GM23338 (cell line): Measurements from ENCODE around the gene RGS6. TPM values are rescaled to one million over a fixed set of nuclear protein-coding genes. Genes with fewer than 3 reads are reported as not detected.

ENCODE experiments used
- ATAC-seq: fragments of 200-7000 bp; cut with Tn5 transposase; 3 replicates; pipeline ENCODE4 v1.9.1; 2020
- DNase-seq: peaks from one replicate; pipeline ENCODE4 v3.0.0-alpha.2; 2015; ENCODE audit warnings: low spot score
- H2AFZ ChIP-seq: fragments of 200-600 bp; sonication (generic); 2 replicates; pipeline ENCODE4 v1.8.0; 2016; ENCODE audit warnings: antibody characterized with exemption, mild to moderate bottlenecking, moderate library complexity
- H3F3A ChIP-seq: fragments of 200-600 bp; sonication (generic); replicated peaks from 2 replicates; pipeline ENCODE4 v1.8.0; 2017; ENCODE audit warnings: antibody characterized with exemption, mixed run types, low read depth
- H3K27ac ChIP-seq: fragments of 200-600 bp; sonication (generic); 2 replicates; pipeline ENCODE4 v1.6.1; 2016; ENCODE audit warnings: low read depth
- H3K27me3 ChIP-seq: fragments of 200-600 bp; sonication (generic); 2 replicates; pipeline ENCODE4 v1.8.0; 2016; ENCODE audit warnings: mild to moderate bottlenecking, mixed run types, moderate library complexity; ENCODE audit not compliant: insufficient read depth
- H3K36me3 ChIP-seq: fragments of 200-600 bp; sonication (generic); 2 replicates; pipeline ENCODE4 v1.8.0; 2016; ENCODE audit warnings: mild to moderate bottlenecking; ENCODE audit not compliant: insufficient read depth
- H3K4me1 ChIP-seq: fragments of 200-600 bp; sonication (generic); 2 replicates; pipeline ENCODE4 v1.8.0; 2016; ENCODE audit warnings: mild to moderate bottlenecking, moderate library complexity; ENCODE audit not compliant: insufficient read depth
- H3K4me2 ChIP-seq: fragments of 200-600 bp; sonication (generic); 2 replicates; pipeline ENCODE4 v1.7.1; 2017; ENCODE audit warnings: mixed run types
- H3K4me3 ChIP-seq: fragments of 200-600 bp; sonication (generic); 2 replicates; pipeline ENCODE4 v1.6.1; 2016; ENCODE audit warnings: mixed run types
- H3K79me2 ChIP-seq: fragments of 200-600 bp; sonication (generic); replicated peaks from 2 replicates; pipeline ENCODE4 v1.8.0; 2017; ENCODE audit warnings: mild to moderate bottlenecking; ENCODE audit not compliant: insufficient read depth
- H3K9me2 ChIP-seq: fragments of 200-600 bp; sonication (generic); 2 replicates; pipeline ENCODE4 v1.8.0; 2017; ENCODE audit not compliant: insufficient read depth
- H4K20me1 ChIP-seq: fragments of 200-600 bp; sonication (generic); replicated peaks from 2 replicates; pipeline ENCODE4 v1.8.0; 2017; ENCODE audit warnings: mild to moderate bottlenecking; ENCODE audit not compliant: insufficient read depth
- H3K27ac Mint-ChIP-seq: 2 replicates; pipeline ENCODE4 v1.8.0; 2020; ENCODE audit warnings: inconsistent platforms, mild to moderate bottlenecking, moderate library complexity, mixed read lengths
- H3K27me3 Mint-ChIP-seq: 3 replicates; pipeline ENCODE4 v1.8.0; 2022; ENCODE audit warnings: low read depth, mild to moderate bottlenecking, moderate library complexity, mixed read lengths, inconsistent platforms; ENCODE audit not compliant: insufficient read depth, poor library complexity
- H3K36me3 Mint-ChIP-seq: 3 replicates; pipeline ENCODE4 v1.8.0; 2021; ENCODE audit warnings: low read depth, mild to moderate bottlenecking, inconsistent platforms, moderate library complexity, mixed read lengths
- H3K4me1 Mint-ChIP-seq: 3 replicates; pipeline ENCODE4 v1.8.0; 2020; ENCODE audit warnings: mild to moderate bottlenecking, inconsistent platforms, mixed read lengths
- H3K4me3 Mint-ChIP-seq: 3 replicates; pipeline ENCODE4 v1.8.0; 2021; ENCODE audit warnings: moderate library complexity, mild to moderate bottlenecking, inconsistent platforms, mixed read lengths
- H3K9me3 Mint-ChIP-seq: 3 replicates; pipeline ENCODE4 v1.8.0; 2020; ENCODE audit warnings: moderate library complexity, mild to moderate bottlenecking, inconsistent platforms, mixed read lengths
- CREB1 ChIP-seq: fragments of 250-450 bp; sonication (Bioruptor Pico); IDR thresholded peaks from 2 replicates; pipeline ENCODE4 v1.5.0; 2020; ENCODE audit warnings: low read depth, mild to moderate bottlenecking, moderate library complexity
- CTCF ChIP-seq, 2 experiments: fragments of 200-600 bp in 1 of 2; sonication (generic) in 1 of 2; conservative IDR thresholded peaks; 2 replicates each; pipeline versions ENCODE4 v1.5.1 to v1.6.1; 2016 to 2017; ENCODE audit warnings: antibody characterized with exemption in 2 of 2, low read depth in 2 of 2, mild to moderate bottlenecking in 2 of 2, moderate library complexity in 1 of 2
- EZH2 ChIP-seq: fragments of 200-600 bp; sonication (generic); IDR thresholded peaks from one replicate; pipeline ENCODE4 v1.8.0; 2017; ENCODE audit warnings: antibody characterized with exemption, mild to moderate bottlenecking, low read depth; ENCODE audit not compliant: unreplicated experiment
- EZH2phosphoT487 ChIP-seq: fragments of 200-600 bp; sonication (generic); IDR thresholded peaks from one replicate; pipeline ENCODE4 v1.8.1; 2018; ENCODE audit warnings: antibody characterized with exemption; ENCODE audit not compliant: unreplicated experiment
- NANOG ChIP-seq: IDR thresholded peaks from 2 replicates; pipeline ENCODE4 v1.6.1; 2016; ENCODE audit warnings: antibody characterized with exemption, borderline replicate concordance
- POLR2AphosphoS5 ChIP-seq: IDR thresholded peaks from 2 replicates; pipeline ENCODE4 v1.6.1; 2016; ENCODE audit warnings: antibody characterized with exemption, low read depth
- STAT1 ChIP-seq: IDR thresholded peaks from one replicate; pipeline ENCODE4 v1.6.1; 2016; ENCODE audit warnings: antibody characterized with exemption; ENCODE audit not compliant: unreplicated experiment
- ZNF114 ChIP-seq: fragments of 250-450 bp; sonication (Bioruptor Pico); IDR thresholded peaks from 2 replicates; pipeline ENCODE4 v1.5.0; 2020; ENCODE audit warnings: mild to moderate bottlenecking, moderate library complexity
- ZNF331 ChIP-seq: fragments of 250-450 bp; sonication (Bioruptor Pico); IDR thresholded peaks from 2 replicates; pipeline ENCODE4 v1.5.0; 2020; ENCODE audit warnings: low read depth, mild to moderate bottlenecking, moderate library complexity
- polyA plus RNA-seq: library from polyadenylated mRNA; unstranded; fragments of >200 nt; fragmentation: Nextera tagmentation; extraction: Ambion mirVana; gene quantifications from 2 replicates; pipeline ENCODE4 v1.2.1, GENCODE V29; 2016
- total RNA-seq: library from RNA; depleted of rRNA; stranded (reverse); fragments of >200 nt; shearing (Covaris generic); gene quantifications from 2 replicates; pipeline ENCODE4 v1.2.3, GENCODE V29; 2014
- TF ChIP-seq, protein P1 (sequence below): fragments of 250-450 bp; sonication (Bioruptor Pico); IDR thresholded peaks from 2 replicates; pipeline ENCODE4 v1.5.0; 2020; ENCODE audit warnings: mild to moderate bottlenecking, moderate library complexity
- TF ChIP-seq, protein P2 (sequence below): IDR thresholded peaks from one replicate; pipeline ENCODE4 v1.6.1; 2018; ENCODE audit warnings: antibody characterized with exemption; ENCODE audit not compliant: unreplicated experiment

Gene RGS6
- total and polyA plus RNA-seq, 2 experiments from 2014 or later = 0.66 to 0.83 TPM

GRCh38 chr14:71911669-71912068, 20.6 kb upstream of the RGS6 start:
- no peak overlapping the region for H3K4me3 ChIP-seq
- ATAC-seq = no peak
- Mint-ChIP-seq H3K4me1 (peaks cover 7% of the 10 kb centered on the region), H3K36me3 (no peaks in the 10 kb centered on the region), H3K27me3 (peaks cover 3% of the 10 kb centered on the region), H3K9me3 (no peaks in the 10 kb centered on the region), H3K4me3 (no peak overlapping the region), H3K27ac (no peak overlapping the region)
- H3K36me3 ChIP-seq = no peaks in the 10 kb centered on the region
- H4K20me1 ChIP-seq = no peaks in the 10 kb centered on the region
- peaks cover 7% of the 10 kb centered on the region; the same call in 1 of the 2 replicates for H3K4me1 ChIP-seq
- H3K4me2 ChIP-seq = no peak overlapping the region
- H3K27me3 ChIP-seq = no peaks in the 10 kb centered on the region
- H3K27ac ChIP-seq = no peak overlapping the region
- TF ChIP-seq ZNF331 (no peak), CTCF (conservative IDR thresholded peaks at IDR 0.05; ENCODE audit: low read depth in 2 of 2) (no peak), POLR2AphosphoS5 (no peak), NANOG (no peak), EZH2phosphoT487 (no peak), CREB1 (CRISPR knock-in tag) (no peak), STAT1 (no peak), ZNF114 (CRISPR knock-in tag) (no peak), EZH2 (no peak)
- TF ChIP-seq, protein P1, sequence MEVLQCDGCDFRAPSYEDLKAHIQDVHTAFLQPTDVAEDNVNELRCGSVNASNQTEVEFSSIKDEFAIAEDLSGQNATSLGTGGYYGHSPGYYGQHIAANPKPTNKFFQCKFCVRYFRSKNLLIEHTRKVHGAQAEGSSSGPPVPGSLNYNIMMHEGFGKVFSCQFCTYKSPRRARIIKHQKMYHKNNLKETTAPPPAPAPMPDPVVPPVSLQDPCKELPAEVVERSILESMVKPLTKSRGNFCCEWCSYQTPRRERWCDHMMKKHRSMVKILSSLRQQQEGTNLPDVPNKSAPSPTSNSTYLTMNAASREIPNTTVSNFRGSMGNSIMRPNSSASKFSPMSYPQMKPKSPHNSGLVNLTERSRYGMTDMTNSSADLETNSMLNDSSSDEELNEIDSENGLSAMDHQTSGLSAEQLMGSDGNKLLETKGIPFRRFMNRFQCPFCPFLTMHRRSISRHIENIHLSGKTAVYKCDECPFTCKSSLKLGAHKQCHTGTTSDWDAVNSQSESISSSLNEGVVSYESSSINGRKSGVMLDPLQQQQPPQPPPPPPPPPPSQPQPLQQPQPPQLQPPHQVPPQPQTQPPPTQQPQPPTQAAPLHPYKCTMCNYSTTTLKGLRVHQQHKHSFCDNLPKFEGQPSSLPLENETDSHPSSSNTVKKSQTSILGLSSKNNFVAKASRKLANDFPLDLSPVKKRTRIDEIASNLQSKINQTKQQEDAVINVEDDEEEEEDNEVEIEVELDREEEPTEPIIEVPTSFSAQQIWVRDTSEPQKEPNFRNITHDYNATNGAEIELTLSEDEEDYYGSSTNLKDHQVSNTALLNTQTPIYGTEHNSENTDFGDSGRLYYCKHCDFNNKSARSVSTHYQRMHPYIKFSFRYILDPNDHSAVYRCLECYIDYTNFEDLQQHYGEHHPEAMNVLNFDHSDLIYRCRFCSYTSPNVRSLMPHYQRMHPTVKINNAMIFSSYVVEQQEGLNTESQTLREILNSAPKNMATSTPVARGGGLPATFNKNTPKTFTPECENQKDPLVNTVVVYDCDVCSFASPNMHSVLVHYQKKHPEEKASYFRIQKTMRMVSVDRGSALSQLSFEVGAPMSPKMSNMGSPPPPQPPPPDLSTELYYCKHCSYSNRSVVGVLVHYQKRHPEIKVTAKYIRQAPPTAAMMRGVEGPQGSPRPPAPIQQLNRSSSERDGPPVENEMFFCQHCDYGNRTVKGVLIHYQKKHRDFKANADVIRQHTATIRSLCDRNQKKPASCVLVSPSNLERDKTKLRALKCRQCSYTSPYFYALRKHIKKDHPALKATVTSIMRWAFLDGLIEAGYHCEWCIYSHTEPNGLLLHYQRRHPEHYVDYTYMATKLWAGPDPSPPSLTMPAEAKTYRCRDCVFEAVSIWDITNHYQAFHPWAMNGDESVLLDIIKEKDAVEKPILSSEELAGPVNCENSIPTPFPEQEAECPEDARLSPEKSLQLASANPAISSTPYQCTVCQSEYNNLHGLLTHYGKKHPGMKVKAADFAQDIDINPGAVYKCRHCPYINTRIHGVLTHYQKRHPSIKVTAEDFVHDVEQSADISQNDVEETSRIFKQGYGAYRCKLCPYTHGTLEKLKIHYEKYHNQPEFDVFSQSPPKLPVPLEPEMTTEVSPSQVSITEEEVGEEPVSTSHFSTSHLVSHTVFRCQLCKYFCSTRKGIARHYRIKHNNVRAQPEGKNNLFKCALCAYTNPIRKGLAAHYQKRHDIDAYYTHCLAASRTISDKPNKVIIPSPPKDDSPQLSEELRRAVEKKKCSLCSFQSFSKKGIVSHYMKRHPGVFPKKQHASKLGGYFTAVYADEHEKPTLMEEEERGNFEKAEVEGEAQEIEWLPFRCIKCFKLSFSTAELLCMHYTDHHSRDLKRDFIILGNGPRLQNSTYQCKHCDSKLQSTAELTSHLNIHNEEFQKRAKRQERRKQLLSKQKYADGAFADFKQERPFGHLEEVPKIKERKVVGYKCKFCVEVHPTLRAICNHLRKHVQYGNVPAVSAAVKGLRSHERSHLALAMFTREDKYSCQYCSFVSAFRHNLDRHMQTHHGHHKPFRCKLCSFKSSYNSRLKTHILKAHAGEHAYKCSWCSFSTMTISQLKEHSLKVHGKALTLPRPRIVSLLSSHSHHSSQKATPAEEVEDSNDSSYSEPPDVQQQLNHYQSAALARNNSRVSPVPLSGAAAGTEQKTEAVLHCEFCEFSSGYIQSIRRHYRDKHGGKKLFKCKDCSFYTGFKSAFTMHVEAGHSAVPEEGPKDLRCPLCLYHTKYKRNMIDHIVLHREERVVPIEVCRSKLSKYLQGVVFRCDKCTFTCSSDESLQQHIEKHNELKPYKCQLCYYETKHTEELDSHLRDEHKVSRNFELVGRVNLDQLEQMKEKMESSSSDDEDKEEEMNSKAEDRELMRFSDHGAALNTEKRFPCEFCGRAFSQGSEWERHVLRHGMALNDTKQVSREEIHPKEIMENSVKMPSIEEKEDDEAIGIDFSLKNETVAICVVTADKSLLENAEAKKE = no peak
- TF ChIP-seq, protein P2, sequence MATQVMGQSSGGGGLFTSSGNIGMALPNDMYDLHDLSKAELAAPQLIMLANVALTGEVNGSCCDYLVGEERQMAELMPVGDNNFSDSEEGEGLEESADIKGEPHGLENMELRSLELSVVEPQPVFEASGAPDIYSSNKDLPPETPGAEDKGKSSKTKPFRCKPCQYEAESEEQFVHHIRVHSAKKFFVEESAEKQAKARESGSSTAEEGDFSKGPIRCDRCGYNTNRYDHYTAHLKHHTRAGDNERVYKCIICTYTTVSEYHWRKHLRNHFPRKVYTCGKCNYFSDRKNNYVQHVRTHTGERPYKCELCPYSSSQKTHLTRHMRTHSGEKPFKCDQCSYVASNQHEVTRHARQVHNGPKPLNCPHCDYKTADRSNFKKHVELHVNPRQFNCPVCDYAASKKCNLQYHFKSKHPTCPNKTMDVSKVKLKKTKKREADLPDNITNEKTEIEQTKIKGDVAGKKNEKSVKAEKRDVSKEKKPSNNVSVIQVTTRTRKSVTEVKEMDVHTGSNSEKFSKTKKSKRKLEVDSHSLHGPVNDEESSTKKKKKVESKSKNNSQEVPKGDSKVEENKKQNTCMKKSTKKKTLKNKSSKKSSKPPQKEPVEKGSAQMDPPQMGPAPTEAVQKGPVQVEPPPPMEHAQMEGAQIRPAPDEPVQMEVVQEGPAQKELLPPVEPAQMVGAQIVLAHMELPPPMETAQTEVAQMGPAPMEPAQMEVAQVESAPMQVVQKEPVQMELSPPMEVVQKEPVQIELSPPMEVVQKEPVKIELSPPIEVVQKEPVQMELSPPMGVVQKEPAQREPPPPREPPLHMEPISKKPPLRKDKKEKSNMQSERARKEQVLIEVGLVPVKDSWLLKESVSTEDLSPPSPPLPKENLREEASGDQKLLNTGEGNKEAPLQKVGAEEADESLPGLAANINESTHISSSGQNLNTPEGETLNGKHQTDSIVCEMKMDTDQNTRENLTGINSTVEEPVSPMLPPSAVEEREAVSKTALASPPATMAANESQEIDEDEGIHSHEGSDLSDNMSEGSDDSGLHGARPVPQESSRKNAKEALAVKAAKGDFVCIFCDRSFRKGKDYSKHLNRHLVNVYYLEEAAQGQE = no peak
- no peaks in the 10 kb centered on the region for H3F3A ChIP-seq
- no peaks in the 10 kb centered on the region for H3K79me2 ChIP-seq
- no peak overlapping the region for H2AFZ ChIP-seq
- no peak for DNase-seq
- H3K9me2 ChIP-seq = no peaks in the 10 kb centered on the region
